Type B pancreatic cell (in vitro differentiated cells): ENCODE measurements around the gene GATB. TPM values are rescaled to one million over a fixed set of nuclear protein-coding genes. Genes with fewer than 3 reads are reported as not detected.

Experiments used
- DNase-seq: peaks from one replicate; pipeline ENCODE4 v3.0.0; 2021; ENCODE audit warnings: mixed read lengths; ENCODE audit not compliant: unreplicated experiment; ENCODE audit errors: extremely low spot score
- H3K27ac Mint-ChIP-seq: 2 replicates; pipeline ENCODE4 v1.8.0; 2021; ENCODE audit warnings: mild to moderate bottlenecking, mixed read lengths
- H3K27me3 Mint-ChIP-seq: 2 replicates; pipeline ENCODE4 v1.8.0; 2021; ENCODE audit warnings: mixed read lengths
- H3K36me3 Mint-ChIP-seq: 2 replicates; pipeline ENCODE4 v1.8.0; 2021; ENCODE audit warnings: mixed read lengths
- H3K4me1 Mint-ChIP-seq: one replicate; pipeline ENCODE4 v1.8.0; 2021; ENCODE audit warnings: mixed read lengths; ENCODE audit not compliant: unreplicated experiment
- H3K4me3 Mint-ChIP-seq: 2 replicates; pipeline ENCODE4 v1.8.0; 2021; ENCODE audit warnings: mild to moderate bottlenecking, mixed read lengths
- H3K9me3 Mint-ChIP-seq: 2 replicates; pipeline ENCODE4 v1.8.0; 2021; ENCODE audit warnings: mixed read lengths
- total RNA-seq: library from RNA; stranded (reverse); gene quantifications from 2 replicates; pipeline ENCODE4 v1.2.1, GENCODE V29; 2021; ENCODE audit warnings: low replicate concordance
- TF ChIP-seq, protein P1 (sequence below): fragments of 200-600 bp; sonication (generic); conservative IDR thresholded peaks from 2 replicates; pipeline ENCODE4 v1.5.0; 2021; ENCODE audit warnings: antibody characterized with exemption, mild to moderate bottlenecking

GATB gene
- total RNA-seq, 1 donor from 2014 or later: 22.9 TPM

DNA sequence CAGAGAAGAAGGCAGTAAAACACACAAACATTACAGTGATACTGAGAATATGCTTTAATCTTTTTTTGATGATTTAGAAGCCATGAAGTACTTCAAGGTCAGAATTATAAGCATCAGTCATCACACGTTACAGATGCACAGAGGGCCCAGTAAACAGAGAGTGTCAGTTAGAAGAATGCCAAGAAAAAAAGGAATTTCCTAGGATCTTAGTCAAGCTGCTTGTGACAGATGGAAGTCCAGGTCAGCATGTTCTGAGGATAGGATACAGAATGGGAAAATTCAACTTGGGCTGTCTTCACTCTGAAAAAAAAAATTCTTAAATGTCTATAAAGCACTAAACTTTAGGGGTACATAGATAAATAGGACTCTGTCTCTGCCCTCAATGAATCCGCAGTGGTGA lies 38.9 kb downstream of the GATB start:
- peaks cover 21% of the 10 kb centered on the region for H3K4me1 Mint-ChIP-seq
- H3K9me3 Mint-ChIP-seq: no peaks in the 10 kb centered on the region
- no peak overlapping the region for H3K27ac Mint-ChIP-seq
- TF ChIP-seq, protein P1, sequence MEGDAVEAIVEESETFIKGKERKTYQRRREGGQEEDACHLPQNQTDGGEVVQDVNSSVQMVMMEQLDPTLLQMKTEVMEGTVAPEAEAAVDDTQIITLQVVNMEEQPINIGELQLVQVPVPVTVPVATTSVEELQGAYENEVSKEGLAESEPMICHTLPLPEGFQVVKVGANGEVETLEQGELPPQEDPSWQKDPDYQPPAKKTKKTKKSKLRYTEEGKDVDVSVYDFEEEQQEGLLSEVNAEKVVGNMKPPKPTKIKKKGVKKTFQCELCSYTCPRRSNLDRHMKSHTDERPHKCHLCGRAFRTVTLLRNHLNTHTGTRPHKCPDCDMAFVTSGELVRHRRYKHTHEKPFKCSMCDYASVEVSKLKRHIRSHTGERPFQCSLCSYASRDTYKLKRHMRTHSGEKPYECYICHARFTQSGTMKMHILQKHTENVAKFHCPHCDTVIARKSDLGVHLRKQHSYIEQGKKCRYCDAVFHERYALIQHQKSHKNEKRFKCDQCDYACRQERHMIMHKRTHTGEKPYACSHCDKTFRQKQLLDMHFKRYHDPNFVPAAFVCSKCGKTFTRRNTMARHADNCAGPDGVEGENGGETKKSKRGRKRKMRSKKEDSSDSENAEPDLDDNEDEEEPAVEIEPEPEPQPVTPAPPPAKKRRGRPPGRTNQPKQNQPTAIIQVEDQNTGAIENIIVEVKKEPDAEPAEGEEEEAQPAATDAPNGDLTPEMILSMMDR: no peak
- H3K36me3 Mint-ChIP-seq: peaks cover 5% of the 10 kb centered on the region
- no peaks in the 10 kb centered on the region for H3K27me3 Mint-ChIP-seq
- no peak overlapping the region for H3K4me3 Mint-ChIP-seq
- no peak for DNase-seq

DNA sequence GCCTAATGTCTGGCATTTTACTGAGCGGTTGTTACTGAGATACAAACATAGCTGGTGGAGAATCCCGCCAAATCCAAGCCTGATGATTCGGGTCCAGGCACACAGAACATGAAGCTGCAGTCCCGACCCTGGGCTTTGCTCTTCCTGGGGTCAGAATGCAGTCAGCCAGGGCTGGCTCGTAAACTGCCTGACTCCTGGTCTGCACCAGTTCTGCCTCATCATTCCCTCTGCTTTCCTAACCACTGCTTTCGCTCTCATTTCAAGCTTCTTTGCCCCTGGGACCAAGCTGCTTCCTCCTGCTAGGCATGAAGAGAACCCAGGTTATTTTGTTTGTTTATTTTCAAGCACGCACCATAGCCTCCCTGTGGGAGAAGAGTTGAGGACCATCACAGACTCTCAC lies 39.3 kb downstream of the GATB start:
- H3K36me3 Mint-ChIP-seq: peaks cover 5% of the 10 kb centered on the region
- H3K4me1 Mint-ChIP-seq: peaks cover 21% of the 10 kb centered on the region
- no peaks in the 10 kb centered on the region for H3K27me3 Mint-ChIP-seq
- TF ChIP-seq, protein P1: no peak
- H3K27ac Mint-ChIP-seq: no peak overlapping the region
- DNase-seq: no peak
- no peak overlapping the region for H3K4me3 Mint-ChIP-seq
- no peaks in the 10 kb centered on the region for H3K9me3 Mint-ChIP-seq

DNA sequence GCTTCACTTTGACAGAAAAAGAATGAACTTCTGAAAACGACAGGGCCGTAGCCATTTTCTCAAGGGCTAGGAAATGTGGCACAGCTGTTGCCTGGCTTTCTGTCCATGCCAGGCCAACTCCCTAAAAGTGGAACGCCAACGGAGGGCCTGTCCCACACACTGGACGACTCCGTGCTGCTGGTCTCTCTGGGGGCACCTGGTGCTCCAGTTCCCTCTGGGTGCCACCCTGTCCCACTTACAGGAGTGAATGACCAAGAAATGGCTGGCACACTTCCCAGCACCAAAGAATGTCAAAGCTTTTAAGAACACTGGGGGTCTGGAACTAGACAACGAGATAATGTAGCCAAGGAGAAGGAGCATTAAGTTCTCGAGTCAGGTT lies 40.9 kb downstream of the GATB start:
- Mint-ChIP-seq H3K27me3 (no peaks in the 10 kb centered on the region), H3K36me3 (peaks cover 7% of the 10 kb centered on the region), H3K4me3 (no peak overlapping the region), H3K27ac (peak overlapping the region; percentile 84), H3K9me3 (no peaks in the 10 kb centered on the region), H3K4me1 (peaks cover 21% of the 10 kb centered on the region)
- no peak for DNase-seq
- TF ChIP-seq, protein P1: no peak

DNA sequence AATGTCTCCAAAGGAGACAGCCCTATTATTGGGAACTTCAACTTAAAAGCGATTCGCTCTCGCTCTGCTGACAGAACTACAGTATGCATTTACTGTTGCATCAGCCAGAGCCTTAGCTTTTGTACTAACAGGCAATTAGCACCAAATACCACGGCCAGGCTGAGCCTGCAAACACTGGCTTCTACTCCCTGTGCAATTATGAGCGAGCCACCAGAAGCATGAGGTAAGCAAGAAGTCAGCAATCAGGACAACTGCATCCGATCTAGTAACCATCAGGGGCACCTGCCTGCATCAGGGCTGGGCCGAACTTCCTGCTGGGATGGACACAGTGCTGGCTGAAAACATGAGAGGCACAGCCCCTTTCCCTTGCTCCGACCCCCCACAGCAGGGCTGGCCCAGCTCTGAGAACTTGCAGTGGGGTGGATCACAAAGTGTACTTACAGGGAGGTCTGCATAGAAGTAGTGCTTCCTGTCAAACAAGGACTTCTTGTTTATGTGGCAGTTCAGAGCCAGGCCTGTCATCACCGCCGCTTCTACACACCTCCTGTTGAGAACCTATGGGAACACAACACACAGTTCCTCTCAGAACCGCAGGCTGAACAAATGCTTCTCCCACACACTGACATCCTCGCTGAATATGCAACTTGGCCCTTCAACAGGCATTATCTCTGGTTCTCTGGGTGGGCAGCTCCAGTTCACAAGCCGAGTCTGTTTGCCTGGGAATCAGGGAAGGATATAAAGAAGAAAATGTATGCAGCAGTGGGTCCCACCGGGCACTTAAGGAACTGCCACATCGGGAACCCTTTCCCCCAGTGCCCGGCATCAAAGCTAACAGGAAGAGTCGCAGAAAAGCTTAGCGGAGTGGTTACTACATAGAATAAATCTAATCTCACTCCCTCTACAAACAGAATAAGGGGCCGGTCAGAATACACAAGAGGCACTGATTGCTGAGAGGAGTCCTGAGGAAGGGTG lies 41.5 kb downstream of the GATB start:
- Mint-ChIP-seq H3K4me1 (peaks cover 21% of the 10 kb centered on the region), H3K27me3 (no peaks in the 10 kb centered on the region), H3K4me3 (no peak overlapping the region), H3K27ac (peak overlapping the region; percentile 84), H3K9me3 (no peaks in the 10 kb centered on the region), H3K36me3 (peaks cover 9% of the 10 kb centered on the region)
- TF ChIP-seq, protein P1: no peak
- no peak for DNase-seq

DNA sequence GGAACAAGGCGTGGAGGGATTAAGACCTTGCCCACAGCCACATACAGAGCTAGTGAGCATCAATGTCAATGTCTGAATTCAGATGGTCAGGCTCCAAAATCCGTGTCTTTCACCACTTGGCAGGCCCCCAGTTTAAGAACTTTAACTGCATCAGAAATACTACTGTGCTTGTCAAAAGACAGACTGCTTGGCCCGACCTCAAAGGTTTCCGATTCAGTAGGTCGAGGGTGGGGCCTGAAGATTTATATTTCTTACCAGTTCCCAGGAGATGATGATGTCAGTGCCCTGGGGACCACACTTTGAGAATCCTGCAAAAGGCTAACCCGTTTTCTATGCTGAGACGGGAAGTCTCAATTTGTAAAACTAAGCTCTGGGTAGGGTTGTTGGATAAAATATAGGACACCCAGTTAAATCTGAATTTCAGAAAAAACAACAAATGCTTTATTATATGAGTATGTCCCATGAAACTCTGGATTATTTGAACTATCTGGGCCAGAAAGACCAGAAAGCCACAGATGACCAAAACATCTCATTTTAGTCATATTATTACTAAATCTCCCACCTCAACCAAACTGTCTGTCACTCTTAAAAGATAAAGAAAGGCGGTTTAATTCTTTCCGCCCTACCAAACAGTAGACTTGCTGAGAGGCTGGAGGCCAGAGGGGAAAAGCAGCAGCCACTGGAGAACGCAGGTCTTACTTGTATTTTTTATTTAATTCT lies 42.7 kb downstream of the GATB start:
- Mint-ChIP-seq H3K27ac (no peak overlapping the region), H3K4me1 (peaks cover 21% of the 10 kb centered on the region), H3K9me3 (no peaks in the 10 kb centered on the region), H3K4me3 (no peak overlapping the region), H3K36me3 (peaks cover 9% of the 10 kb centered on the region), H3K27me3 (no peaks in the 10 kb centered on the region)
- TF ChIP-seq, protein P1: no peak
- DNase-seq: no peak
